Muscle layer of colon (tissue), 2 donors: Measurements from ENCODE around the gene PUM1.
"Not testable (repeated sequence)": the region's sequence is repeated elsewhere in the genome, so short reads cannot be mapped to it uniquely, and the experiment has no call there.

Experiments
- H3K27ac ChIP-seq: one replicate; pipeline ENCODE4 v1.7.0; 2013; ENCODE audit warnings: low read depth, mild to moderate bottlenecking, low read length, moderate library complexity
- H3K27me3 ChIP-seq, 2 donors: one replicate each; pipeline ENCODE4 v1.7.0; 2013; ENCODE audit warnings: low read length in 2 of 2, mild to moderate bottlenecking in 2 of 2; ENCODE audit not compliant: insufficient read depth in 2 of 2, control insufficient read depth in 1 of 2
- H3K36me3 ChIP-seq: one replicate; pipeline ENCODE4 v1.7.0; 2013; ENCODE audit warnings: mild to moderate bottlenecking, low read length; ENCODE audit not compliant: insufficient read depth
- H3K4me1 ChIP-seq: one replicate; pipeline ENCODE4 v1.7.0; 2013; ENCODE audit warnings: mild to moderate bottlenecking, low read length; ENCODE audit not compliant: insufficient read depth
- H3K4me3 ChIP-seq, 2 donors: one replicate each; pipeline ENCODE4 v1.7.0; 2013; ENCODE audit warnings: low read length in 2 of 2, low read depth in 1 of 2, mild to moderate bottlenecking in 1 of 2, moderate library complexity in 1 of 2
- H3K9ac ChIP-seq: one replicate; pipeline ENCODE4 v1.7.0; 2013; ENCODE audit warnings: low read length
- H3K9me3 ChIP-seq: one replicate; pipeline ENCODE4 v1.7.0; 2013; ENCODE audit warnings: mild to moderate bottlenecking, low read length
- donor health status: abdominal sarcoma.
- donor health status: Adenocarcinoma of cecum.

Gene PUM1

DNA sequence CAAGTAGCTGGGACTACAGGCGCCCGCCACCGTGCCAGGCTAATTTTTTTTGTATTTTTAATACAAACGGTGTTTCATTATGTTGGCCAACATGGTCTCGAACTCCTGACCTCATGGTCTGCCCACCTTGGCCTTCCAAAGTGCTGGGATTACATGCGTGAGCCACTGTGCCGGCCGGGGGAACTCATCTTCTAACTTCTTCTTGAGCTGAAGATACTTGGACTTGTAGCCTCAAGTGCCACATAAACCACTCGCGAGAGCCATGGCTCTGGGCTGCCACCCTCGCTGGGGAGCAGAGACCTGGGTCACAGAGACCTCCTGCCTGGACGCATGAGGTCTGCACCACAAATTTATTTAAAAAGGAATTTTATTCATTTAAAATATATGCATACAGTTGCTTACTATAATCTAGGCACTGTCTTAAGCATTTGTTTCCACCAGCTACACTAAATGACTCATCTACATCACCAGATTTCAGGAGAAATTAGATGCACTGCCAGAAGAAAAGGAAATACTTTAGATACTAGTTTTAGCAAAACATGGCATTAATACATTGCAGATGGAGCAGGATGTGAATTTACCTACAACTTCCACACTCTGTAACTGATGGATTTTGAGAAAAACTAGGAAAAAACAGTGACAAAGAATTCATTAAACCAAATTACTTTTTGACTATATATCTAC, 29.9 kb upstream of the PUM1 start:
- Histone ChIP-seq H3K9me3 (no peaks in the 10 kb centered on the region), H3K9ac (no peak overlapping the region), H3K4me1 (no peaks in the 10 kb centered on the region), H3K27ac (no peak overlapping the region), H3K27me3 (no peaks in the 10 kb centered on the region), H3K4me3 (no peak overlapping the region), H3K36me3 (no peaks in the 10 kb centered on the region)

DNA sequence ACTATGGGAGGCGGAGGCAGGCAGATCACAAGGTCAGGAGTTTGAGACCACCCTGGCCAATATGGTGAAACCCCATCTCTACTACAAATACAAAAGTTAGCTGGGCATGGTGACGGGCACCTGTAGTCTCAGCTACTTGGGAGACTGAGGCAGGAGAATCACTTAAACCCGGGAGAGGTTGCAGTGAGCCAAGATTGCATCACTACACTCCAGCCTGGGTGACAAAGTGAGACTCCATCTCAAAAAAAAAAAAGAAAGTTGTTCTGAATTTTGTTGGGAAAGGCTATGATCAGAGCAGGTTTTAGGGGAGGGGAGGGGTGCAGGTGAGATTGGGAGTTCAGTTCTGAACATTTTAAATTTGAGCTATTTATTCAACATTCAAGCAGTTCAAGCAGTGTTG, 22.6 kb upstream of the PUM1 start:
- not testable (repeated sequence) for H3K4me1 ChIP-seq, H3K27me3 ChIP-seq, H3K9me3 ChIP-seq, H3K4me3 ChIP-seq, H3K36me3 ChIP-seq, H3K27ac ChIP-seq, H3K9ac ChIP-seq

DNA sequence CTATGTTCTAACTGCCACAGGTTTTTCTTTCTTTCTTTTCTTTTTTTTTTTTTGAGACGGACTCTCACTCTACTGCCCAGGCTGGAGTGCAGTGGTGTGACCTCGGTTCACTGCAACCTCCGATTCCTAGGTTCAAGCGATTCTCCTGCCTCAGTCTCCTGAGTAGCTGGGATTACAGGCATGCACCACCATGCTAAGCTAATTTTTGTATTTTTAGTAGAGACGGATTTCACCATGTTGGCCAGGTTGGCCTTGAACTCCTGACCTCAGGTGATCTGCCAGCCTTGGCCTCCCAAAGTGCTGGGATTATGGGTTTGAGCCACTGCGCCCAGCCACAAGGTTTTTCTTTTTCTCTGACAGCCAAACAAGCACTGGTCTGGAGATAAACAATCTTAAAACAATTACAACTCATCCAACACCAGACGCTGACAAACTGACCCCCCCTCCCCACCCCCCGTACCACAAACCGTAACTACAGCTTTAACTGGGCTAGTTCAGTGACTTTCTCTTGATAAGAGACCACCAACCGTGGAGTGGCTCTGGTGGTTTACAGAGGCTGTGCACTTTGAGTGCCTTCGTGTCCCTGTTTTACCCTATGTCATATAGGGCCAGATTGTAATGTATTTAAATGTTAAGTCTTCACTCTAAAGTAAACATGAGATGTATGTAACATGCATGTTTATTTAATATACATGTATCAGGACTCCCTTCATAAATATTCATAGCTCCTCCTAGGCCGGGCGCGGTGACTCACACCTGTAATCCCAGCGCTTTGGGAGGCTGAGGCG, 19.5 kb upstream of the PUM1 start:
- Histone ChIP-seq H3K27me3 (no peaks in the 10 kb centered on the region), H3K4me3 (no peak overlapping the region), H3K27ac (no peak overlapping the region), H3K4me1 (no peaks in the 10 kb centered on the region), H3K9ac (no peak overlapping the region), H3K9me3 (no peaks in the 10 kb centered on the region), H3K36me3 (no peaks in the 10 kb centered on the region)

DNA sequence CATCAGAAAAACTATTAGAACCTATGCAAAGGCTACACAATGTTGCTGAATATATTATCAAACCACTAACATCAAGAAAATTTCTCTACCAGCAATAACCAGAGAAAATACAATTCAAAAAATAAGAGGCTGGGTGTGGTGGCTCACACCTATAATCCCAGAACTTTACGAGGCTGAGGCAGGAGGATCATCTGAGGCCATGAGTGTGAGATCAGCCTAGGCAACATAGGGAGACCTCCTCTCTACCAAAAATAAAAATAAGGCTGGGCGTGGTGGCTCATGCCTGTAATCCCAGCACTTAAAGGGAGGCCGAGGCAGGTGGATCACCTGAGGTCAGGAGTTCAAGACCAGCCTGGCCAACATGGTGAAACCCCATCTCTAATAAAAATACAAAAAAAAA, 16.9 kb upstream of the PUM1 start:
- H3K27me3 ChIP-seq: no peaks in the 10 kb centered on the region
- H3K9me3 ChIP-seq: no peaks in the 10 kb centered on the region
- H3K4me1 ChIP-seq: no peaks in the 10 kb centered on the region
- no peaks in the 10 kb centered on the region for H3K36me3 ChIP-seq
- H3K4me3 ChIP-seq: no peak overlapping the region
- no peak overlapping the region for H3K27ac ChIP-seq
- H3K9ac ChIP-seq: no peak overlapping the region

DNA sequence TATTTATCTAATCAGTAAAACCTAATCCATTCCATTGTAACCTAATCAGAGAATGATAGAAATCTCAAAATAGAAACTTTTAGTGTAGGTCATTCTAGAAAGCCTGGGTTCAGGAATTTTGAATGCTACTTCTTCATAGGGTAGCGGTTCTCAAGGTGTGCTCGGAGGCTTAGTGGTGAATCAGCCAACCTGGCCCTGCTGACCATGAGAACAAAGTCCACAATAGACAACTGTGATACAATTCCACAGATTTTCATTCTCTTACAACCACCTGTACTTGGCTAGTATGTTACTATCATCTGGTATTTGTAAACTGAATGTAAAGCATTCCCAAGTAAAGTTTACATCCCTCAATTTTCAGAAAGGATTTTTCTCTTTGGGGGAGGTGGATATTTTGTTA, 7.5 kb upstream of the PUM1 start:
- Histone ChIP-seq H3K27me3 (no peaks in the 10 kb centered on the region), H3K4me3 (no peak overlapping the region), H3K9ac (no peak overlapping the region), H3K4me1 (no peaks in the 10 kb centered on the region), H3K27ac (no peak overlapping the region), H3K9me3 (no peaks in the 10 kb centered on the region), H3K36me3 (no peaks in the 10 kb centered on the region)

DNA sequence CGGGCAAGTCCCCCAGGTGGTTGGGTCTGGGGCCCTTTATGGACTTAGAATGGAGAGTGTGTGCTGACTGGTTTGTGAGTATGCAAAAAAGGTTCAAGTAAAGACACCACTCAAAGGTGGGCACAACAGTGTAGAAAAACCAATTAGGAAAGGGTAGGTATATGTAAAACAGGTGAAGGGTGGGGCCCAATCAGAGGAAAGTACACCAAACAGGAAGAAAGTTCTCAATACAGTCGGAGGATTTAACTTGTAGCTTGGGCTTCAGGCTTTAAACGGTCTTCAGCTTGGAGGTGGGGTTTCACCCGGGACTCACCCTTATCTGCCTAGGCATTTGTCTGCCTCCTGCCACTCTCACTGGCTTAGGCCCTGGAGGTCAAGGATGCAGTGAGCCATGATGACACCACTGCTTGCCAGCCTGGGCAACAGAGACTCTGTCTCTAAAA, 6.8 kb upstream of the PUM1 start:
- Histone ChIP-seq H3K9ac (no peak overlapping the region), H3K4me3 (no peak overlapping the region), H3K36me3 (no peaks in the 10 kb centered on the region), H3K9me3 (no peaks in the 10 kb centered on the region), H3K27ac (no peak overlapping the region), H3K27me3 (no peaks in the 10 kb centered on the region), H3K4me1 (no peaks in the 10 kb centered on the region)

DNA sequence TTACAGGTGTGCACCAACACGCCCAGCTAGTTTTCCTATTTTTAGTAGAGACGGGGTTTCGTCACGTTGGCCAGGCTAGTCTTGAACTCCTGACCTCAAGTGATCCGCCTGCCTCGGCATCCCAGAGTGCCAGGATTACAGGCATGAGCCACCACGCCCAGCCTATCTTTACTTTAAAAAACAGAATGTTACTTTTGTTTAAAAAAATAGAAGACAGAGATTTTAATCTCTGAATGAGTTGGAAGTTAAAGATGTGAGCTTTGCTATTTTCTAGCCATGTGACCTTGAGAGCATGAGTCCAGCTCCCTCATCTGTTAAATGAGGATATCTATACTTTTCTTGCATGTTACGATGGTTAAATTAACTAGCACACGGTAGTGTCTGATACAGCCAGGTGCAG, 3.9 kb upstream of the PUM1 start:
- H3K9ac ChIP-seq: no peak overlapping the region
- no peaks in the 10 kb centered on the region for H3K4me1 ChIP-seq
- no peak overlapping the region for H3K4me3 ChIP-seq
- no peaks in the 10 kb centered on the region for H3K9me3 ChIP-seq
- H3K27me3 ChIP-seq: no peaks in the 10 kb centered on the region
- H3K36me3 ChIP-seq: no peaks in the 10 kb centered on the region
- H3K27ac ChIP-seq: no peak overlapping the region

DNA sequence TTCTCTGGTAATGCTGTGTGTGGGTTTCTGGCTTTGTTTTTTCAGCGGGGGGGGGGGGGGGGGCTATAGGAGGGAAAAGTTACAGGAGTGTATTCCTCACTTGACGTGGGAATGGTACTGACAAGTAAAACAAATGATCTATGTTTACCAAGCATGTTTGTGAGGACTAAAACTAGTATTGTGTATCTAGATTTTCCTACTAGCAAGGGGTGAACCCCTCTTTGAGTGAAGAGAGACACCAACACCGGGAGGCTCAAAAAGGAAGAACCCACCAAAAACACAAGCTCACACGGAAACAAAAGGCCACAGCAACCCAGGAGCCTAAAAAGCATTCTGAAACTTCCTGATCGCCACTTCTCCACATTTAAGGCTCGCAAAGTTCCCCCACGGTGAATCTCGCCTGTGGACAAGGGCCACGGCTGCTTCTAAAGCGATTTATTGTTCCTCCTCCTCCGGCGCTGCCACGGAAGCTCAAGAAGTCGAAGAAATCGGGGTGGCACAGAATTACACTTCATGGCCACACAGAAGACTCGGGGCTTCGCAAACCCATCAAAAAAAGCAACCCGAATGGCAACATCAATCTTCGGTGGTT, 703 bp downstream of the PUM1 start:
- peak overlapping the region; percentile 78 to 88 for H3K4me3 ChIP-seq
- peak overlapping the region; percentile 99 for H3K9ac ChIP-seq
- peak overlapping the region; percentile 95 for H3K27ac ChIP-seq
- no peaks in the 10 kb centered on the region for H3K36me3 ChIP-seq
- H3K9me3 ChIP-seq: no peaks in the 10 kb centered on the region
- H3K4me1 ChIP-seq: peaks cover 25% of the 10 kb centered on the region
- H3K27me3 ChIP-seq: no peaks in the 10 kb centered on the region

DNA sequence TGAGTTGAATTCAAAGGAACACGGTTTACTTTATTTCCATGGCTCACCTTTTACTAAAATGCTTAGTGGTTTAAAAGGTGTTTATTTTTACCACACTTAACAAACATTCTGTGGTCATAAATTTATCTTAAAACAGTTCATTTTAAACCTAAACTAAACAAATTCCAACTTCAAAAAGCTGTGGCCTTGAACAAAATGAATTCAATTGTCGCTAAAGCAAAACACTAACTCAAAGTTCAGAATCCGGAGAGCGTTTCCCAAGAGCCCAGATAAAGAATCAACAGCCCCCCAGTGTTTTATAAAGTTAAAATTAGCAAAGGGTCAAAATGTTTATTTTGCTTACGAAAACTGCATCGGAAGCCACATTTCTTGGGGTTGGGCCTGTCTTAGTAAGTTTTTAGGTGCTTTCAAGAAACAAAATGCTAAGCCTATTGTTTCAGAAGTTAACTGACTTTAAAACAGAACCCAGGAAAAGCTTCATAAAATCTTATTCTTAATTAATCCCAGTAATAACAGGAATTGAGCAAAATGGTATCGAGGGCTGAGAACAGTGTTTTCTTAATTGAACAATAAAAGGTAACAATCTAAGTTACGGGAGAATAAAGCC, 1.3 kb downstream of the PUM1 start:
- Histone ChIP-seq H3K4me3 (peak overlapping the region; percentile 35 to 88), H3K4me1 (peaks cover 31% of the 10 kb centered on the region), H3K27me3 (no peaks in the 10 kb centered on the region), H3K27ac (peak overlapping the region; percentile 95), H3K9ac (peak overlapping the region; percentile 99), H3K9me3 (no peaks in the 10 kb centered on the region), H3K36me3 (peaks cover 1% of the 10 kb centered on the region)

DNA sequence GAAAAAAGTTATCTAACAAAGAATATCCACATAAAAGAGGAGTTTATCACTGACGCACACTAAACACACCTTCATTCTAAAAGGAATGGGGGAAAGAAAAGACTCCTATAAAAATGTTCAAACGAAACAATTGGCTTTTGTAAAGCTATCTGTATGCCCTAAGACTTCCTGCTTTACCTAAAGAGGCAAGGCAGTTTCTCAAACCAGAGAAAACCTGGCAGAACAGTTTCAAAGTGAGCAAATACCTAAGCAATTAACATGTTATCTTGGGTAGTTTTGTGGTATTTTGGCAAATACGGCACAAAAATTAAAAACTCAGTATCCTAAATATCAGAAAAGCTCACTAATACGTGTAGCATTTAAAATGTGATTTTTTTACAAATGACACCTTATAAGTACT, 1.9 kb downstream of the PUM1 start:
- H3K27me3 ChIP-seq: no peaks in the 10 kb centered on the region
- peak overlapping the region; percentile 99 for H3K9ac ChIP-seq
- peak overlapping the region; percentile 19 for H3K27ac ChIP-seq
- H3K4me3 ChIP-seq: peak overlapping the region in 1 of 2 donors; percentile 88
- no peaks in the 10 kb centered on the region for H3K9me3 ChIP-seq
- peaks cover 33% of the 10 kb centered on the region for H3K4me1 ChIP-seq
- peaks cover 7% of the 10 kb centered on the region for H3K36me3 ChIP-seq

DNA sequence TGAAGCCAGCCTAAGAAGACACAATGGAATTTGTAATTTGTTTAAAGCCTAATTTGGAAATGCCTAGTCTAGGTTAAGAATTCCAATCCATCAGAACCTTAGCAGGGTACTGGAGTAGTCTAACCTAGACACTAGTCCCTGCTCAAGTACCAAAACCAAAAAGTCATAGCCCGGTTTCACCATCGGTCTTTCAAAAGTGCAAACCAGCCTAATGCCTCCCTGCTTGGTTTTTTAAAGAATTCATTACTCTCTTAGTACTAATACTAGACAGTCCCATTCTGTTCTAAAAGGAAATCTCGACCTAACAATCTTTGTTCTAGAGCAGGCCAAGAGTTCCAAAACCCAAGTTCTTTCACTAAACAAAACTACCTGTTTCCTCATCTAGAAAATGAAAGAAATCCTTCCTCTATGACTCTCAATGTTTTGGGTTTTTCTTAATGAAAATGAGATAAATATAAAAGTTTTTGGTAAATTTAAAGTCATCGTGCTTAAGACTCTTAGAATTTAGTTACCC, 2.6 kb downstream of the PUM1 start:
- Histone ChIP-seq H3K4me1 (peaks cover 33% of the 10 kb centered on the region), H3K36me3 (peaks cover 12% of the 10 kb centered on the region), H3K27ac (peak overlapping the region; percentile 39), H3K9me3 (no peaks in the 10 kb centered on the region), H3K27me3 (no peaks in the 10 kb centered on the region), H3K9ac (no peak overlapping the region), H3K4me3 (peak overlapping the region in 1 of 2 donors; percentile 88)
